Stimulated activated CD4-positive, alpha-beta T cell treated with anti-CD3 and anti-CD28 coated beads, Interleukin-1b, Interleukin-23, amount 100 ng/mL, for 24 hours (primary cell): ENCODE results near the gene RPLP2.

Source experiments
- DNase-seq, 4 experiments: peaks; one replicate each; pipeline ENCODE4 v3.0.0-alpha.2; 2020; ENCODE audit warnings: low read depth in 4 of 4, low spot score in 1 of 4

The RPLP2 gene

GRCh38 chr11:833114-833791 lies 23.5 kb downstream of the RPLP2 start:
- DNase-seq: no peak

- no peak for DNase-seq
These were observed 24.1 kb downstream of the RPLP2 start for GRCh38 chr11:833849-834311.

GRCh38 chr11:834371-835316 lies 24.9 kb downstream of the RPLP2 start:
- no peak for DNase-seq

- DNase-seq: no peak
These were observed 26.5 kb downstream of the RPLP2 start for GRCh38 chr11:836274-836673.

GRCh38 chr11:836700-837099 lies 26.9 kb downstream of the RPLP2 start:
- DNase-seq: no peak

DNA sequence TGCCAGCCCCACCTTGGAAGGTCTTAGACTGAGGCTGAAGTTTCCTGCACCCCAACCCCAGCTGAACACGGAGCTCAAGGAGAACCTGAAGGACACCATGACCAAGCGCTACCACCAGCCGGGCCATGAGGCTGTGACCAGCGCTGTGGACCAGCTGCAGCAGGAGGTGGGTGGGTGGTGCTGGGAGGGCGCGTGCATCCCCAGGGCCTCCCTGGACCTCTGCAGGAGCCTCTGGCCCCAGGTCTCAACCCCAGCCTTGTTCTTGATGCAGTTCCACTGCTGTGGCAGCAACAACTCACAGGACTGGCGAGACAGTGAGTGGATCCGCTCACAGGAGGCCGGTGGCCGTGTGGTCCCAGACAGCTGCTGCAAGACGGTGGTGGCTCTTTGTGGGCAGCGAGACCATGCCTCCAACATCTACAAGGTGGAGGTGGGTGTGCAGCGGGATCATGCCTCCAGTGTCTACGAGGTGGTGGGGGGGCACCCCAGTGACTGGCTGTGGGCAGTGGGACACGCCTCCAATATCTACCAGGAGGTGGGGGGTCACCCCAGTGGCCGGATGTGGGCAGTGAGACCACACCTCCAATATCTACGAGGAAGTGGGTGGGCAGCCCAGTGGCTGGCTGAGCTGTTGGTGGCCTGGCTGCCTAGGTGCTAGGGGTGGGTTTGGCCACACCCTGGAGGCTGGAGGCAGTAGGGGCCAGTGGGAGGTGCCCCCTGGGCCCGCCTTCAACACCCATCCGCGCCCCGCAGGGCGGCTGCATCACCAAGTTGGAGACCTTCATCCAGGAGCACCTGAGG lies 27.6 kb downstream of the RPLP2 start:
- no peak for DNase-seq

GRCh38 chr11:837990-838307 lies 28.2 kb downstream of the RPLP2 start:
- DNase-seq: no peak

DNA sequence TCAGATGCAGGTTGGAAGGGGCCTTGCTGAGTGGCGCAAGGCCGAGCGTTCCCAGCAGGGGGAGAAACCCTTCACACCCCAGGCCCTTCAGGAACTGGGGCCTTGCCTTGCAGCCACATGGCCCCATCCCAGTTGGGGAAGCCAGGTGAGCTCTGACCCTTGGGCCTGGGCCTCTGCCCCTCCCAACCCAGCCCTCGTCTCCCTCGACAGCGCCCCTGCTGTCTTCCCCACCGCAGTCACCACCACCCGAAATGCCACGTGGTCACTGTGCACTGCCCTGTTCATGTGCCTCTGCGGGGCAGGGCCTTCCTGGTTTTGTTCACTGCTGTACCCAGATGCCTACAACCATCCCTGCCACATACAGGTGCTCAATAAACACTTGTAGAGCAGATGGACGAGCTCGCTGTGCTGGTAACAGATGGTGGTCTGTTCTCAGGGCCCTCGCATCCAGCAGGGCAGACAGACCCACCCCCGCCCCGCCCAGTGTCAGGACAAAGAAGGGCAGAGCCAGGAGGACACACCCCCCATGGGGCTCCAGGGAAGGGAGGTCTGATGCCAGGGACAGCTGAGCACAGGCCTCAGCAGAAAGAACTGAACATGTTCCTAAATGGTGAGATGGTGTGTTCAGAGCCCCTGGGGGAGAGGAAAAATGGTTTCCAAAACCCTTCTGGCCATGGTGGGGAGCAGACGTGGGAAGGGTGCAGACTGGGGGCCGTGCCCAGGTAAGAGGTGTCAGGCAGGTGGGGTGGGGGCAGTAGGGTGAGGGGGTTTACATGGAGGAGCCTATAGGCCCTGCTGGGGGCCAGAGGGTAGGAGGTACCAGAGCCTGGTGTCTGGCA lies 28.9 kb downstream of the RPLP2 start:
- no peak for DNase-seq

DNA sequence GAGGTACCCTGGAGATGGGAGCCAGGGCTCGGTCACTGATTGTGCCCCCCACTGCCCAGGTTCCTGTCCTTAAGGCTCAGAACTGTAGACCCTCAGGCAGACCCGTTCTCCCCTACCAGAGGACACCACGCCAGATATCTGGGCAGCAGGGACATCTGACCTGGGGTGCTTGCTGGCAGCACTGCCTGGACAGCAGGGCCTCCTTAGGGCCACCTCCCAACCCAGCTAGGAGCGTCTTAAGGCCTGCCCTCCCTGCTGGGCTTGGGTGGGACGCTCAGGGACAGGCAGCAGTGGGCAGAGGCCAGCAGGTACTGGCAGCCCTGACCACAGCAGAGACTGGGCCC lies 29.5 kb downstream of the RPLP2 start:
- no peak for DNase-seq

DNA sequence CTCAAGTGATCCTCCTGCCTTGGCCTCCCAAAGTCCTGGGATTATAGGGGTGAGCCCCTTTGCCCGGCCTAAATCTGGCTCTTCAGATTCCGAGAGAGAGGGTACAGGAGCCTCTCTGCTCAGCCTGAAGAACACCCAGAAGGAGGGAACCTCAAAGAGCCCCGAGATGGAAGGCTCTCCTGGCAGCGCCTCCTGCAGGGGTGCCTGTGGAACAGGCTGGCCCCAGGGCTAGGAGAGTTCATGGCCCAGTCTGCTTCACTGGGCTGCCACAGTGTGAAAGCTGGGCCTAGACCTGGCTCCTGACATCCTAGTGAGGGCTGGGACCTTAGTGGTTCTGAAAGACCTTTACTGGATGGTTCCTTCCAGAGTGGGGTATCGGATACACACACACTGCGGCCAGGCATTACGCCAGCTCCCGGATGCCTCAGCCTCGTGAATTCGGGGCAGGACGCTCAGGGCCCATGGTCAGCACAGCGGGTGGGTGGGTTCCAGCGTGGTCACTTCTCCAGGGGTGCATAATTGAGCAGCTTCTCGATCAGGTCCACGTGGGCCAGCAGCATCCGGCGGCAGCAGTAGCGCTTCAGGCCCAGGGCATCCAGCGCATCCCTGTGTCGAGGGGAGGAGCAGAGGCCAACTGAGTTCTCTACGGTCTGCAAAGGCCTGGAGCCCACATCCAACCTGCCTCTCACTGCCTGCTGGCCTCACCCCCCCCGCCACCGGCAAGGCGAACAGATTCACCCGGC lies 30.3 kb downstream of the RPLP2 start:
- DNase-seq: no peak

DNA sequence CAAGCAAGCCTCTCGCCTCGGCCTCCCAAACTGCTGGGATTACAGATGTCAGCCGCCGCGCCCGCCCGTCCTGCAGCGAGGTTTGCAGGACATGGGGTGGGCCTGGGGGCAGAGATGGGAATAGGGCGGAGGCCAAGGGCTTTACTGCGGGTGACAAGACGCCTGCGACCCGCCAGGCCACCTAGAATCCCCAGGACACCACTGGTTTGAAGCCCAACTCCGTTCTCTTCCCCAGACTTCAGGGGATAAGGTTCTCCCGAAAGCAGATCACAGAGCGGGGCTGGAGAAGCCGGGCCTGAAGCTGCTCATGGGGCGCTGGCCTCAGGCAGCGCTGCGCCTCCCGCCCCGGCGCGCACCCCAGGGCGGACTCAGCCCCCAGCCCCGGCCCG lies 32.2 kb downstream of the RPLP2 start:
- no peak for DNase-seq

DNA sequence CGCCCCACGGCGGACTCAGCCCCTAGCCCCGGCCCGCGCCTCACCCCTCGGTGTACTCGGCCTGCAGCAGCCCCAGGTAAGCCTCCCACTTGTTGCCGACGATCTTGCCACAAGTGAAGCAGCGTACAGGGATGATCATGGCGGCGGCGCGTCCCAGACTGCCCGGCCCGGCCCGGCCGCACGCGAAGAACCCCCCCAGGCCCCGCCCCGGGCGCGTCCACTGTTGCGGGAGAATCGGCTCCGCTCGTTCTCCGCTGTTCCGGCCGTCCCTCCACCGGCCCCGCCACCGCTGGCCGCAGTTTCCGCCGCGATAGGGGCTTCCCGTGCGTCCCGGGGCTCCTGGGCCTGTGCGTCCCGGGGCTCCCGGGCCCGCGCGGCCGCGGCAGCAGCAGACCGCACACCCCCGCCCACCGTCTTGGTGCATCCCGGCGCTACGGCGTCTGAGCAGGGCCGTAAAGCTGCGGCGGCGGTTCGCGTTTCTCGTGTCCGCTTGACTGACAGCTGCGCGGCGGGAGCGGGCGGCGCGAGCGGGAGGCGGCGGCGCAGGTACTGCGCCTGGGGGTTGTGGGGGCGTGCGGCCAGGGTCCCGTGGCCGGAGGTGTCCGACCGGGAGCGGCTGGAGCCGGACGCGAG lies 32.7 kb downstream of the RPLP2 start, which contains the start of the genes POLR2L and TSPAN4:
Gene POLR2L (minus strand): TSS at position 160 of the 633 bp plus-strand sequence. CDS start 21 bp downstream, at position 139.
Gene TSPAN4 (plus strand): TSS at position 483 of the 633 bp plus-strand sequence. CDS start 7,453 bp downstream, outside the sequence.
- DNase-seq: peak; percentile 79 to 89 (median 84)

DNA sequence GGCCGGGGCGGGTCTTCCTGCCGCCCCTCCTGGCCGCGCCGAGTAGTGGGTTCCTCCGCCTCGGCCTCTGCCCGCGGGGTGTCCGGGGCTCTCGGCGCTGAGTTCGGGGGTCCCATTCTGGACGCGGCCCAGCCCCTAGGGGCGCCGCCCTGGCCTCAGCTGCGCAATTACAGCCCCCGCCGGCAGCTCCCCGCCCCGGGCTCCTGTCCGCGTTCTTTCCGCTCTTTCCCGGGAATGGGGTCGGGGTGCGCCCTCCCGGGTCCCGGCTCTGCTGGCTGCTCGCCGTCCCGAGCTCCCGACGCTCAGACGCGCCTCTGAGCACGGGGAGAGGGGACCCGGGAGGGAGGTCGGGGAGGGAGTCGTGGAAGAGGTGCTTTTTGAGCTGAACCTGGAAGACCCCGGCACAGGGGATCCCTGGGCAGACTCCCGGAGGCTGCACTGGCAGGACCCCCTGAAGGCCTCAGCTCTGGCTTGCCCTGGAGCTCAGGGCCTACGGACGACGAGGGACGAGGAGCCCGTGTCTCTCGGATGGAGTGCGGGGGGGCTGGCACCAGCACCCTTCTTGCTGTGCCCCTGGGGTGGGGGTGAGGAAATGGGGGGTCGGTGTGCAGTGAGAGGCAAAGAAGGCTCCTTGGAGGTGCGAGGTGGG lies 33.4 kb downstream of the RPLP2 start:
- no peak for DNase-seq

DNA sequence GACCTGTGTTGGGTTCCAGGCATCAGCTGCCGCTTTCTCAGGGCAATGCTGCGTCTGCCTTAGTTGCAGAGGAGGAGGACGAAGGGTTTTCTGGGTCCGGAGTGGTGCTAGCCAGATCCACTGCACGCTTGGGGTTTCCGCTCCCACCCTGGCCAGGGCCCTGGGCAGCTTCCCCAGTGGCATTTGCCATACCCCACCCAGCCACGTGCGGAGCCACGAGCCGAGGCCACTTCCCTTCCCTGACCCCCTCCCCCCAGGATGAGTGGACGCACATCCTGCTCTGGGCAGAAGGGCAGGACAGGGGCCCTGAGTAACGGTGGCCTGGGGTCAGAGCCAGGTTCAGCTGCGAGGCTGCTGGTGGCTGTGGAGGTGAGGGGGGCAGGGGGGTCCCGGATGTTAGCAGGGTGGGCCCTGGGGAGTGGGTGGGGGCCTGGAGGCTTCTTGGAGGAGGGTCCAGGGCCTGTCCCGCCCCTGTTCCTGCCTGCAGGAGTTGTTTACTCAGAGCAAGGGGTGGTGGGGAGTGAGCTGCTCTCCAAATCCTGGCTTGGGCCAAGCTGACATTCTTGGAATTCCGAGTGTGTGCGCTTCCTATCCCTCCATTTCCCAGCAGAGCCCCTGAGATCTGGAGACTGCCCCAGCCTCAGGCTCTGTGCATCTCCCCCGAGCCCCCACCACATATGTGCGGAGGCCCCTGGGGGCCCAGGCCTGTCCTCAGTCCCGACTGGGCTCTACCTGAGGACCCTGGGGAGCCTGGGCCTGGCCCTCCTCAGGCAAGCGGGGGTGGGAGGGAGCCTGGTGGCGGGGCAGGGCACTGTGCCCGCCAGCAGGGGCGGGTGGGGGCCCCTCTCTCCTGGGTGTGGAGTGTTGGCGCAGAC lies 34.3 kb downstream of the RPLP2 start:
- no peak for DNase-seq

DNA sequence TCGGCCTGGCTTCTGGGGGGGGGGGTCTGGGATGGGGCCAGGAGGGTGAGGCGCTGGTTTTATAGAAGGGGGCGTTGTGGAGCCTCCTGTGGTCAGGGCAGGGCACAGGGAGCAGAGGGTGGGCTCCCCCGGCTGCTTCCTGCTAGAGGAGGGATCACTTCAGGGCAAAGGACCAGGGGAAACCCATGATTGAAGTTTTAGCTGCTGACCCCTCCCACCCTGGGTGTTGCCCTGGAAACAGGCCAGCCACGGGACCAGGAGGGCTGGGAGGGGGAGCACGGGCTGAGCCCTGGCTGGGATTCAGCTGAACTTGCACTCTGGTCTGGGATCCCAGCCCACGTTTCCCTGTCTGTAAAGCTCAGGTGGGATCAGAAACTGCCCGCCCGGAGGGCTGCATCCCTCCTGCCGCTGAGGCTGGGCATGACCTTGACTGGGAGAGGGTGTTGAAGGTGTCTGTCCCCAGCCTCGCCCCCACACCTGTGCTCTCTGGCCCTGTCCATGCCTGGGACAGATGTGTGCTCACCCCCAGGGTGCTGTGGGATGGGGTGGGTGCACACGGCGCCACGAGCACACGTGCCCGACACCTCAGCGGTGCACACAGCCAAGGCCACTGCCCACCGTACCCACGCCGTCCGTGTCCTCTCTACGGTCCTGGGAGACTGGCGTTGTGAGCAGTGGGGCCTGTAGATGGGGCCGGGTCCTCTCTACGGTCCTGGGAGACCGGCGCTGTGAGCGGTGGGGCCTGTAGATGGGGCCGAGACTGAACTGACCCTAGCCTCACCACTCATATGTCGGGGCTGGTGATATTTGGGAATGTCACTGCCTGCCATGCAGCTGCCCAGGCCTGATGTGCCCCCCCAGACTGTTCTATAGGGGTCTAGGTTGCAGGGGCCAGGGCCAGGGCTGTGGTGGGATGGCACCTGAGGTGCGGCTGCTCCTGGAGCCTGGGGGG lies 35.2 kb downstream of the RPLP2 start:
- DNase-seq: no peak

DNA sequence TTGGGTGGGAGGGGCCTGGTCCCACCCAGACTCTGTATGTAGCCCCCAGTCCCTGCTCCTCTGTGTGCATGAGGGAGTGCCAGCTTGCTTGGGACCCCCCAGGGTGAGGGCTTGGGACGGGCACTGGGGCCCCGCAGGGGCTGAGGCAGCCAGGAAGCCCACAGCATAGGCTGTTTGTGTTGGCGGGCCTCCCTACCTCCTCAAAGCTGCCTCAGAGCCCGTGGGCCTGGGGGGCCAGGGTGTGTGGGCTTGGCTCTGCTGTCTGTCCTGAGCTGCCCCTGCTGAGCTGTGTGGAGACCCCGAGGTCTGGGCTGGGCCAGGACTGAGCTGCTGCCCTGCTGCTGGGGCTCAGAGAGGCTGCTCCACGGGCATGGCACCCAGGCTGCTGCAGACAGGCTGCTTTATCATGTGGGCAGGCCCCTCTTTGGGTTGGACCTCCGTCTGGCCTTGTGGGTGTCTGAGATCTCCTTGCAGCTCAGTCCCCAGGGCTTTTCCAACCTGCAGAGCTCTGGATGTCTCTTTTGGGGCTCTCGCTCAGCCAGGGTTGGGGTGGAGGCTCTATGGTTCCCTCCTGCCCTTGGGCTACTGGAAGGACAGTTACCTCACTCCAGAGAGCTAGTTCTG lies 36.2 kb downstream of the RPLP2 start:
- no peak for DNase-seq
